GM23338 (cell line): ENCODE results near the gene RAX2. TPM values are rescaled to one million over a fixed set of nuclear protein-coding genes. Genes with fewer than 3 reads are reported as not detected.

ENCODE experiments used
- ATAC-seq: fragments of 200-7000 bp; cut with Tn5 transposase; 3 replicates; pipeline ENCODE4 v1.9.1; 2020
- DNase-seq: peaks from one replicate; pipeline ENCODE4 v3.0.0-alpha.2; 2015; ENCODE audit warnings: low spot score
- H2AFZ ChIP-seq: fragments of 200-600 bp; sonication (generic); 2 replicates; pipeline ENCODE4 v1.8.0; 2016; ENCODE audit warnings: antibody characterized with exemption, mild to moderate bottlenecking, moderate library complexity
- H3F3A ChIP-seq: fragments of 200-600 bp; sonication (generic); replicated peaks from 2 replicates; pipeline ENCODE4 v1.8.0; 2017; ENCODE audit warnings: antibody characterized with exemption, mixed run types, low read depth
- H3K27ac ChIP-seq: fragments of 200-600 bp; sonication (generic); 2 replicates; pipeline ENCODE4 v1.6.1; 2016; ENCODE audit warnings: low read depth
- H3K27me3 ChIP-seq: fragments of 200-600 bp; sonication (generic); 2 replicates; pipeline ENCODE4 v1.8.0; 2016; ENCODE audit warnings: mild to moderate bottlenecking, mixed run types, moderate library complexity; ENCODE audit not compliant: insufficient read depth
- H3K36me3 ChIP-seq: fragments of 200-600 bp; sonication (generic); 2 replicates; pipeline ENCODE4 v1.8.0; 2016; ENCODE audit warnings: mild to moderate bottlenecking; ENCODE audit not compliant: insufficient read depth
- H3K4me1 ChIP-seq: fragments of 200-600 bp; sonication (generic); 2 replicates; pipeline ENCODE4 v1.8.0; 2016; ENCODE audit warnings: mild to moderate bottlenecking, moderate library complexity; ENCODE audit not compliant: insufficient read depth
- H3K4me2 ChIP-seq: fragments of 200-600 bp; sonication (generic); 2 replicates; pipeline ENCODE4 v1.7.1; 2017; ENCODE audit warnings: mixed run types
- H3K4me3 ChIP-seq: fragments of 200-600 bp; sonication (generic); 2 replicates; pipeline ENCODE4 v1.6.1; 2016; ENCODE audit warnings: mixed run types
- H3K79me2 ChIP-seq: fragments of 200-600 bp; sonication (generic); replicated peaks from 2 replicates; pipeline ENCODE4 v1.8.0; 2017; ENCODE audit warnings: mild to moderate bottlenecking; ENCODE audit not compliant: insufficient read depth
- H3K9me2 ChIP-seq: fragments of 200-600 bp; sonication (generic); 2 replicates; pipeline ENCODE4 v1.8.0; 2017; ENCODE audit not compliant: insufficient read depth
- H4K20me1 ChIP-seq: fragments of 200-600 bp; sonication (generic); replicated peaks from 2 replicates; pipeline ENCODE4 v1.8.0; 2017; ENCODE audit warnings: mild to moderate bottlenecking; ENCODE audit not compliant: insufficient read depth
- H3K27ac Mint-ChIP-seq: 2 replicates; pipeline ENCODE4 v1.8.0; 2020; ENCODE audit warnings: inconsistent platforms, mild to moderate bottlenecking, moderate library complexity, mixed read lengths
- H3K27me3 Mint-ChIP-seq: 3 replicates; pipeline ENCODE4 v1.8.0; 2022; ENCODE audit warnings: low read depth, mild to moderate bottlenecking, moderate library complexity, mixed read lengths, inconsistent platforms; ENCODE audit not compliant: insufficient read depth, poor library complexity
- H3K36me3 Mint-ChIP-seq: 3 replicates; pipeline ENCODE4 v1.8.0; 2021; ENCODE audit warnings: low read depth, mild to moderate bottlenecking, inconsistent platforms, moderate library complexity, mixed read lengths
- H3K4me1 Mint-ChIP-seq: 3 replicates; pipeline ENCODE4 v1.8.0; 2020; ENCODE audit warnings: mild to moderate bottlenecking, inconsistent platforms, mixed read lengths
- H3K4me3 Mint-ChIP-seq: 3 replicates; pipeline ENCODE4 v1.8.0; 2021; ENCODE audit warnings: moderate library complexity, mild to moderate bottlenecking, inconsistent platforms, mixed read lengths
- H3K9me3 Mint-ChIP-seq: 3 replicates; pipeline ENCODE4 v1.8.0; 2020; ENCODE audit warnings: moderate library complexity, mild to moderate bottlenecking, inconsistent platforms, mixed read lengths
- CTCF ChIP-seq, 2 experiments: fragments of 200-600 bp in 1 of 2; sonication (generic) in 1 of 2; conservative IDR thresholded peaks; 2 replicates each; pipeline versions ENCODE4 v1.5.1 to v1.6.1; 2016 to 2017; ENCODE audit warnings: antibody characterized with exemption in 2 of 2, low read depth in 2 of 2, mild to moderate bottlenecking in 2 of 2, moderate library complexity in 1 of 2
- ETS1 ChIP-seq: IDR thresholded peaks from 2 replicates; pipeline ENCODE4 v1.6.1; 2016; ENCODE audit warnings: antibody characterized with exemption
- EZH2 ChIP-seq: fragments of 200-600 bp; sonication (generic); IDR thresholded peaks from one replicate; pipeline ENCODE4 v1.8.0; 2017; ENCODE audit warnings: antibody characterized with exemption, mild to moderate bottlenecking, low read depth; ENCODE audit not compliant: unreplicated experiment
- EZH2phosphoT487 ChIP-seq: fragments of 200-600 bp; sonication (generic); IDR thresholded peaks from one replicate; pipeline ENCODE4 v1.8.1; 2018; ENCODE audit warnings: antibody characterized with exemption; ENCODE audit not compliant: unreplicated experiment
- POLR2AphosphoS5 ChIP-seq: IDR thresholded peaks from 2 replicates; pipeline ENCODE4 v1.6.1; 2016; ENCODE audit warnings: antibody characterized with exemption, low read depth
- REST ChIP-seq: IDR thresholded peaks from one replicate; pipeline ENCODE4 v1.6.1; 2018; ENCODE audit warnings: antibody characterized with exemption; ENCODE audit not compliant: unreplicated experiment
- ZNF462 ChIP-seq: fragments of 250-450 bp; sonication (Bioruptor Pico); IDR thresholded peaks from 2 replicates; pipeline ENCODE4 v1.5.0; 2020; ENCODE audit warnings: mild to moderate bottlenecking, moderate library complexity
- polyA plus RNA-seq: library from polyadenylated mRNA; unstranded; fragments of >200 nt; fragmentation: Nextera tagmentation; extraction: Ambion mirVana; gene quantifications from 2 replicates; pipeline ENCODE4 v1.2.1, GENCODE V29; 2016
- total RNA-seq: library from RNA; depleted of rRNA; stranded (reverse); fragments of >200 nt; shearing (Covaris generic); gene quantifications from 2 replicates; pipeline ENCODE4 v1.2.3, GENCODE V29; 2014

Gene RAX2
- total and polyA plus RNA-seq, 2 experiments from 2014 or later = 0.13 TPM; not detected in 1

GRCh38 chr19:3737487-3738205, 34.4 kb downstream of the RAX2 start:
- no peaks in the 10 kb centered on the region for H3K9me2 ChIP-seq
- H3K36me3 ChIP-seq = no peaks in the 10 kb centered on the region
- TF ChIP-seq REST (no peak), ZNF462 (no peak), EZH2phosphoT487 (no peak), CTCF (conservative IDR thresholded peaks at IDR 0.05; ENCODE audit: low read depth in 2 of 2) (no peak), POLR2AphosphoS5 (no peak), ETS1 (no peak), EZH2 (no peak)
- DNase-seq (no peak), ATAC-seq (no peak)
- H3K27ac Mint-ChIP-seq = no peak overlapping the region
- no peaks in the 10 kb centered on the region for H3K9me3 Mint-ChIP-seq
- 0 out of 3 replicates have a peak, but pooled peaks cover 3% of the 10 kb centered on the region for H3K36me3 Mint-ChIP-seq
- no peaks in the 10 kb centered on the region for H3K4me1 Mint-ChIP-seq
- peaks cover 6% of the 10 kb centered on the region for H3K27me3 Mint-ChIP-seq
- H3K4me2 ChIP-seq = no peak overlapping the region
- no peaks in the 10 kb centered on the region for H4K20me1 ChIP-seq
- no peaks in the 10 kb centered on the region for H3K79me2 ChIP-seq
- H3K27ac ChIP-seq = no peak overlapping the region
- H3K4me3 Mint-ChIP-seq = no peak overlapping the region
- no peaks in the 10 kb centered on the region for H3K27me3 ChIP-seq
- H3K4me1 ChIP-seq = no peaks in the 10 kb centered on the region
- no peaks in the 10 kb centered on the region for H3F3A ChIP-seq
- H2AFZ ChIP-seq = no peak overlapping the region
- H3K4me3 ChIP-seq = no peak overlapping the region
